CD4-positive, alpha-beta T cell treated with Interleukin-4 for 1 hour (primary cell): ENCODE data around the gene GCHFR.

Source experiments
- DNase-seq, 2 donors: peaks; one replicate each; pipeline ENCODE4 v3.0.0-alpha.2; 2020 to 2022

The GCHFR gene

DNA sequence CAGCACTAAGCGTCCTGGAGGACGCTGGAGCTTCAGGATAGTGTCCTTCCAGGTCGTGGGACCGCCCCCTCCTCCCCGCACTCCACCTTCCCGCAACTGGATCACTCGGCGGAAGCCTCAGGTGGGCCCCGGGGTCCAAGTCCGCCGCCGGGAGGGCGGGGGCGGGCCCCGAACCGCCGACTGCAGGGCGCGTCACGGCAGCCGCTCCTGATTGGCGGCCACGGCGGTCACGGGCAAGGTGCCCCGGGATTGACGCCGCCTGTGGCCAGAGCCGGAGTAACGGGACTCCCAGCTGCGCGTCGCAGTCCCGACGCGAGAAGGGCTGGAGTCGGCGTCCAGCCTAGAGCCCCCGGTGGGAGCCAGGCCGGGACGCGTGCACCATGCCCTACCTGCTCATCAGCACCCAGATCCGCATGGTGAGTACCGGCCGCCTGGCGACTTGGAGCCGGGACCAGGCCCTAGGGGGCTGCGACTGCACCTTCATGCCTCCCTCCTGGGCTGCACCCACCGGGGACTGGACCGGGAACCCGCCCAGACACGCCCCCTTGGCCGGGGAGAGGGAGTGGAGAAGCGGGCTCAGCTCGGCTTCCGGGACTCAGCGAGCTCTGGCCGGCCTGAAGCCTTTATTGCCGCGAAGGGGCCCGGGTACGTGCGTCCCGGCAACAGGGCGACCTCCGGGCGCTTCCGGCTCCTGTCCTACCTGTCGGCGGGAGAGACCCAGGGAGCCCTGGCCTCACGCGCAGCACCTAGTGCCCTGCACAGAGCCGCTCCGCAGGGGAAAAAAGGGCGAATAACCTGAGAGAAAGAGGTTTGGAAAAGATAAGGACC lies at the start of gene GCHFR:
GCHFR (plus strand) TSS at position 268 of the 828 bp plus-strand sequence; CDS start at position 381, 113 bp downstream.
- DNase-seq: peak; percentile 63 to 72

GRCh38 chr15:40714144-40714543 lies 49.7 kb upstream of the GCHFR start:
- no peak for DNase-seq

GRCh38 chr15:40716165-40716564 lies 47.7 kb upstream of the GCHFR start:
- no peak for DNase-seq

GRCh38 chr15:40721701-40722100 lies 42.2 kb upstream of the GCHFR start:
- no peak for DNase-seq

DNA sequence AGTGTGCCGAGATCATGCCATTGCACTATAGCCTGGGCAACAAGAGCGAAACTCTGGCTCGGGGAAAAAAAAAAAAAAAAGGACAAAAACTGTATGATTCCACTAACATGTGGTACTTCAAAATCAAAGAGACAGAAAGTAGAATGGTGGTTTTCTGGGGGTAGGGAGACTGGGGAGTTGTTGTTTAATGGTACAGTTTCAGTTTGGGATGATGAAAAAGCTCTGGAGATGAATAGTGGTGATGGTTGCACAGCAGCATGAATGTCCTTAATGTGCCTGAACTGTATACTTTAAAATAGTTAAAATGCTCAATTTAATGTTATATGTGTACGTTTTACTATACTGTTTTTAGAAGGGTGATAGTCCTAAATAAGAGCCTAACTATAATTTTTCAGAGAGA lies 41.5 kb upstream of the GCHFR start:
- DNase-seq: no peak

GRCh38 chr15:40722934-40723333 lies 40.9 kb upstream of the GCHFR start:
- no peak for DNase-seq

GRCh38 chr15:40723919-40724318 lies 39.9 kb upstream of the GCHFR start:
- no peak for DNase-seq

DNA sequence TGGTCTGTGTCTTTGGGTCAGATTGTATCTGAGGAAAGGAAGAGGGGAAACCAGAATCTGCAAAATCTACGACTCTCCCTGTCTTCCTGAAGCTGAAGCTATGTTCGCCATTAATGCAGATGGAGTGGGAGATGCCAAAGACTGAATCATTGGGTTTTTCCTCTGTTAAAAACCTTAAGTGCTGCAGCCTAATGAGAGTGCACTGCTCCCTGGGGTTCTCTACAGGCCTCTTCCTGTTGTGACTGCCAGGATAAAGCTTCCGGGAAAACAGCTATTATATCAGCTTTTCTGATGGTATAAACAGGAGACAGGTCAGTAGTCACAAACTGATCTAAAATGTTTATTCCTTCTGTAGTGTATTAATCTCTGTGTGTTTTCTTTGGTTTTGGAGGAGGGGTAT lies 32.8 kb upstream of the GCHFR start:
- DNase-seq: no peak

GRCh38 chr15:40736575-40736974 lies 27.3 kb upstream of the GCHFR start:
- DNase-seq: no peak

- DNase-seq: no peak
Observed at GRCh38 chr15:40737048-40737447, 26.8 kb upstream of the GCHFR start.

DNA sequence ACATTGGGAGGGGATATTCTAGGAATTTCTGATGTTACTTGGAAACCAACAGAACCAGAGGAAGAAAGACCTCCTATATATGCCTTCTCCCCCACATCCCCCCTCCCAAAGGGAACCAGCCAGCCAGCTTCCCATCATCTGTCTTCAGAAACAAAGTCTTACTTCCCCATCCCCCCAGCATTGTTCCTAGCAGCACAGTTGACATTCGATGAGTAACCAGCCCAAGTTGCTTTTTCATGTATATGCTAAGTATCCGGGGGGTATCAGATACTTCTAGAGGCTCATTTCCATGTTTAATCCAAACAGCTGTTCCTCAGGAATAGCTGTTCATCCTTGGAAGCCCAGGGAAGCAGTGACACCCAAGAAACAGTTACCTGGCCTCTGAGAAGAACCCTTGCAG lies 24.8 kb upstream of the GCHFR start:
- DNase-seq: no peak

GRCh38 chr15:40739854-40740253 lies 24.0 kb upstream of the GCHFR start:
- DNase-seq: no peak

DNA sequence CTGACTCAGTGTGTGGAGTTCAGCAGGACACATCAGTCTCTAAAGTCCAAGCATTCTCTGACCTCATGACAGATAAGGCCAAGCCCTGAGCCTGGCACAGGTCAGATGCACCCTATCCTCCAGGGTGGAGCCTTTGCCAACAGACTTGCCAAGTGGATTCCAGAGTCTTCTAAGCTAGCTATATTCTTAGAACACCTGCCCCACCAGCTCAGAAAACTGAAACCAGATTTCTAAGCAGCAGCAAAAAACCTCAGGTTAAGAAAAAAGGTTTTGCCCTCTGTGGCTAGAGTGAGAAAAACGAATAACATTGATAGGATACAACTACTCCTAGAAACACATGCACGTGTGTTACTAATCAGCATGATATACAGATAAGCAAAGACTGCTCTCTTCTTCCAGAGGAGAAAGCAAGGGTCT lies 20.4 kb upstream of the GCHFR start:
- DNase-seq: no peak

DNA sequence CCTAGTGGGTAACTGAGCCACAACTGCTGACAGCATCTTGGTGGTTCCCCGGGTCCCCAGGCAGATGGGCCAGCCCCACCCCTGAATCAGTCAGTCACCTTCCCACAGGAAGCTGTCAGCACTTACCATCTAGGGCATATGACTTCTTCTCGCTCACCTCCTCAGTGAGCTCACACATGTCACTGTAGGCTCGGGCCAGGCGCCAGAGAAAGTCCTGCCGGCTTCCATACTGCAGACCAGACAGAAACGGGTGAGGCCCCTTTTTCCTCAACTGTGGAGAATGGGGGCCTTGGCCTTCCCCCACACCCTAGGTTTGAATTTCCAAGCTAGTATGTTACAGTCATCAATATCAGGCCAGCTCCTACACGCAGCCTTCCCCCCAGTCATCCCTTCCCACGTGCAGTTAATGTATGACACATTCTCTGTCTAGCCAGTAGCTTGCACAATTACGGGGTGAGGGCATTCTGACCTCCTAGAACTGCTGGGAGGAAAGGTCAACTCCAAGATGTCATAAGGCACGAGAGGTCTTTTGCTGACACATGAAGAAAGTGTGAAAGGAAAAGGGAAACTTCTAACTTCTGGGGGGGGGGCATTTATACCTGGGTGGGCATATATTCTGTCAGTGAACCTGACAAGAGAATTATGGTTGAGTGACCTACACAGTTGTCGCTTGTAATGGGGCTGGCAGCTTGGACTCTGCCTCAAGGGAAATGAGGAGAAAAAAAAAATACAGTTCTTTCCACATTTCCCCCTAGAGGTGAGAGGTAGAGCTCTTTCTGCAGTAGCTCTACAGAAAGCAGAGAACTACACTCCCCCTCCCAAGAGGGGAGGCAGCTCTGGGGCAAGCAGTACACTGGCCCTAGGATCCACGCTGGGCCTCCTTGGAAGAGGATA lies 19.7 kb upstream of the GCHFR start:
- DNase-seq: peak; percentile 66 to 84

DNA sequence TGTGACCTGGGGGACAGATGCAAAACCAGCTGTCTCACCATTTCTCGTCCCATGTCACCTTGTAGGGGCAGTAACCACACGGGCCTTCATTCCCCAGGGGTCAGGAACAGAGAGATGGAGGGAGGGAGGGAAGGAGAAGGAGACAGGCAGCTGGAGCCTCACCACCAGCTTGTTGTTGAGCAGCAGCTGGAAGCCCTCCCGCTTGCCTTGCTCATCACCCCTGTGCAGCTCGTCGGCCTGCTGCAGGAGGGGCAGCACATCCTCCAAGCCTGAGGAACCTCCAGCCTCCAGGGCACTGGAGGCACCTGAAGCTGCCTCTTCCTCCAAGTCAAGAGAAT lies 19.1 kb upstream of the GCHFR start:
- DNase-seq: no peak

DNA sequence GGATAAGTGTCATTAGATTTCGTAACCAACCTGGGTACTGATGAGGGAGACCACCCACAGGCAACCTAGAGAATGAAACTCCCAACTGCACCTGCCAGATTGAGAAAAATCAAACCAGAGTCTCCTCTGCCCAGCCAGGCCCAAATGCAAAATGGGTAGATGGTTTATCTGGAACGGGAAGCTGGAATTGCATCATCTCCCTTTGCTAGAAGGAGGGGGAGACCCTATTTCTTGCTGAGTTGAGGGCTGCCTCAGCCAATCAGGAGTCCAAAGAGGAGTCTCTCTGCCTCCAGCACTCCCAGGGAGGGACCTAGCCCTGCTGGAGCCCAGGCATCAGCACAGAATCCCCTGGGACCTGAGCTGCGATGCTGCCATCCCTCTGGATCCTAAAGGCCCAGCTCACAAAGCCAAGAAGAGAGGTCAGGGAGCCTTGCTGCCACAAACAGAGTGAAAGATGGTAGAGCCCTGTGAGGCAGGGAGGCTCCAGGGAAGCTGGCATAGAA lies 16.9 kb upstream of the GCHFR start:
- DNase-seq: no peak

DNA sequence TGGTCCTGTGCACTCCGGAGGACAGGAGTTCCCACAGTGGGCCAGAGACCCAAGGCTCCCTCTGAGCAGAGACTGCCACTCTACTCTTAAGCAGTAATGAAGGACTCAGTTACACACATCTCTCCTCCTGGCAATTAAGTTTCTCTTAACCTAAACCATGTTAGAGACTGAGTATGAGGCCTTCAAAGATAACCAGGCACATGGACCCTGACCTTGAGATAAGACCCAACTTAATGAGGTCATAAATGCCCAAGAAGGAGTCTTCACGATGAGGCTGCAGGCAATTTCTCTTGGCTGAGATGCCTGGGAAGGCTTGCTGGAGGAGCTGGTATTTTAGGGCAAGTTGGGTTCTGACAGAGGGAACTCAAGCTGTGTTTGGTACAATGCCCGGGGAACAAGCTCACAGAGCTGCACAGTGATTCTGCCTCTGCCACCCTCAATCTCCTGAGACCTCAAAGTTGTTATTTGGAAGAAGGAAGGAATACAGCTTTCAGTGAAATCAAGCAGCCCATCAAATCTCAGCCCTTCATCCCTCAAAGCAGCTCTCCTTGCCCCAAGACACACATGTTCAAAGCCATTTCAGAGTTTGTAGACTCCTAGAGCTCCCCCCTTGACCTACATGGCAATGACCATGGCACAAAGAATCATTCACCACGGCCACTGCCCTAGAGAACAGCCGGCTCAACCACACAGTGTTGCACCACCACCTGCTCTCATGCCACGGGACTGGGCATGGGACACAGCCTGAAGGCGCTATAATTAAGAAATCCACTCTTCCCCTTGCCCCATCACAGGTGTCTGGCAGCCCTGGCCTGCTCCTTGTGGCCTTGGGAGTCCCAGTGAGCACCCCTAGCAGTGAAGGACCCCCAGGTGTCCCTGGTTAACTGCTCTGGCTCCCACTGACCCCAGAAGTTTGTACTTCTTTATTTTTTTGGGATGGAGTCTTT lies 15.9 kb upstream of the GCHFR start:
- no peak for DNase-seq

DNA sequence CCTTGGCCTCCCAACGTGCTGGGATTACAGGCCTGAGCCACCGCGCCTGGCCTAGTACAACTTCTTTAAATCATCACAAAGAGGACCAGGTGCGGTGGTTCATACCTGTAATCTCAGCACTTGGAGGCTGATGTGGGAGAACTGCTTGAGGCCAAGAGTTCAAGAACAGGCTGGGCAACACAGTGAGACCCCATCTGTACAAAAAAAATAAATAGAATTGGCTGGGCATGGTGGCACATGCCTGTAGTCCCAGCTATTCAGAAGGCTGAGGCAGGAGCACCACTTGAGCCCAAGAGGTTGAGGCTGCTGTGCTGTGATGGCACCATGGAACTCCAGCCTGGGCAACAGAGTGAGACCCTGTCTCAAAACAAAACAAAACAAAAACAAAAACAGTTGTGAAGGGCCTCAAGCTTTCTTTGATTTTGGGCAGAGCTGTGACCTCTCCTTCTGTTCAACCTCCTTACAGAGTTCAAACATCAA lies 14.7 kb upstream of the GCHFR start:
- no peak for DNase-seq

GRCh38 chr15:40750885-40751284 lies 13.0 kb upstream of the GCHFR start:
- DNase-seq: no peak

DNA sequence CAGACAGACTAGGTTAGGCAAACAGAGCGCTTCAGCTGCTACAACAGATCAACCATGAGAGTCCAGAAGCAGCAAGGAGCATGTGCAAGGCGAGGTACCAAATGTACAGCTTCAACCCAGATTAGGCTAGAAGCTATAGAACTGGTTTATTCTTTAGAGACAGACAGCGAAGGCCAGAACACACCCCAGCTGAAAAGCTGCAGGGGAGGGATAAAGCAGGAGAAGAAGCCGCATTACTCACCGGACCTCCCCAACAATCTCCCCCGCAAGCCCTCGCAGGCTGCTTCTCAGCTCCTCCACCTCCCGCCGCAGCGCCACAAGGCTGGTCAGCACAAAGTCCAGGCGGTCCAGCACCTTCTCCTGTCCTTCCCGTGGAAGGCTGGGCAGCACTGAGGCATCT lies 12.1 kb upstream of the GCHFR start:
- no peak for DNase-seq

DNA sequence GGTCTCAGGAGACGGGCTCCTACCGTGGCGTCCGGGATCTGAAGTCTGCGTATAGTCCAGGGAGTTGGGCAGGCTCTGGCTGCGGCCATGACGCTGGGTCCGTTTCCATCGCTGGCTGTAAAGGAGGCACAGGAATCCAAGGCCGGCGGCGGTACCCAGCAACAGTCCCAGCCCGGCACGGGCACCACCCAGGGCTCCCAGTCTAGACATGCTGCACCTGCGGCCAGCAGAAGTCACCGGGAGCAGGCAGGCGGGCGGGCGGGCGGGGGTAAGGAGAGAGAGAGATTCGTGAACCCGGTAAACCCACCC lies 9.3 kb upstream of the GCHFR start:
- DNase-seq: no peak

GRCh38 chr15:40754883-40755811 lies 8.7 kb upstream of the GCHFR start, which contains the start of gene RMDN3:
Gene RMDN3 (minus strand): TSS chr15:40755254. CDS start chr15:40754783, 471 bp downstream.
- DNase-seq: peak; percentile 92 to 93
